ENCODE results near the gene ARHGAP44.

- no peak for TF ChIP-seq CTCF (IDR thresholded peaks at IDR 0.05)
- no peak for TF ChIP-seq POLR2A (IDR thresholded peaks at IDR 0.05)
Measured at GRCh38 chr17:12973496-12974004, 184.3 kb downstream of the ARHGAP44 start.
